ENCODE results near the gene BASP1.
"Not testable (repeated sequence)": the region's sequence is repeated elsewhere in the genome, so short reads cannot be mapped to it uniquely, and the experiment has no call there.

The BASP1 gene

DNA sequence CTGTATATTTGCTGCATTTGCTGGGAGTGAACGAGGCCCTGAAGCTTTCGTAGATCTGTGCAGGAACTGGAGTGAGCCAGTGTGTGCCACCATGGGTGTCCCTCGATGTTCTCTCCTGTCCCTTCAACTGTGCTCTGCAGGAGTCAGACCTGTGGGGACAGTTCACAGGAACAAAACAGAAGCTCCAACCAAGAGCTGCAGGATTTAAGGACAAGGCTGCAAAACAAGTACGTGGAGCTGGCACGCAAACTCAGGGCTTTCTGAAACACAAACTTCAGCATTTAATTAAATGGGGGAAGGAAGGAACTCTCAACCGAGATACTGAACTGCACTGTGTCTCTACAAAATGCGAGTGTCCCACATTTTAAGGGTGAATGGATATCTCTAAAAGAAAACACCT lies 24.2 kb downstream of the BASP1 start:
- H3K4me3 ChIP-seq (ENCODE audit: insufficient read length, low read depth) = no peak overlapping the region
- H3K27me3 ChIP-seq (ENCODE audit: insufficient read depth, insufficient read length) = no peaks in the 10 kb centered on the region
- H3K4me1 ChIP-seq (ENCODE audit: insufficient read depth, insufficient read length) = no peaks in the 10 kb centered on the region
- H3K36me3 ChIP-seq (ENCODE audit: insufficient read depth, insufficient read length, low read length) = peaks cover 13% of the 10 kb centered on the region
- TF ChIP-seq ZNF274 (IDR thresholded peaks at IDR 0.05; ENCODE audit: low read depth, low read length) (no peak), YY1 (IDR thresholded peaks at IDR 0.05; ENCODE audit: insufficient read depth, insufficient read length) (no peak), SUZ12 (IDR thresholded peaks at IDR 0.05; ENCODE audit: extremely low read depth, insufficient read depth, insufficient read length) (no peak)
- no peak overlapping the region for H3K9ac ChIP-seq (ENCODE audit: insufficient read length, low read depth)
- DNase-seq (ENCODE audit: low read depth, low spot score) = no peak
- H3K9me3 ChIP-seq (ENCODE audit: insufficient read depth, low read length) = no peaks in the 10 kb centered on the region

DNA sequence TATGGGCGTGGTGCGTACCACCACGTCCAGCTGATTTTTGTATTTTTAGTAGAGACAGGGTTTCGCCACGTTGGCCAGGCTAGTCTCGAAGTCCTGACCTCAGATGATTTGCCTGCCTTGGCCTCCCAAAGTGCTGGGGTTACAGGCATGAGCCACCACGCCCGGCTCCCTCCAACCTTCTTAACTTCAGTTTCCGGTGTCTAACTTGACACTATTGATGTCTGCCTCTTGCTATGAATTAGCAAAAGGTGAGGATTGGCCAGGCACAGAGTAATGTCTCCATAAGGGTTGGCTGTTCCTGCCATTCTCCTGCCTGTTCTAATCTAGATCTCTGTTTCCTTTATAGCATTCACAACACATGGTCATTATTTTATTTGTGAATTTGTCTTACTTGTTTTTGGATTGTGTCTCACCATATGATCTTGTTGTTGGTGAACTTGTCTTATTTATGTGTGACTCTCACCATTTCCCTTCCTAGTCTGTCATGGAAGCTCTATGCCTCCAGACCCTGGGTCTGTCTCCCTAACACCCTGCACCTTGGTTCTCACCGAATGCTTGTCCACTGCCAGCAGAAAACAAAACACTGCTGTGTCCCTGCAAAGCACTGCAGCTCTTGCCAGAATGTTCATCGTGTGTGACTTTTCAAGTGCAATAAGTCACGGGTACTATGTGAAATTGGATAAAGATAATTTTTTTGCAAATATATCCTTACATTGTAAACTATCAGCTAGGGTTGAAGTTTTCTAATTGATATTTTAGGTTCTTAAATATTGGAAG lies 26.0 kb downstream of the BASP1 start:
- TF ChIP-seq YY1 (IDR thresholded peaks at IDR 0.05; ENCODE audit: insufficient read depth, insufficient read length) (no peak), ZNF274 (IDR thresholded peaks at IDR 0.05; ENCODE audit: low read depth, low read length) (no peak), SUZ12 (IDR thresholded peaks at IDR 0.05; ENCODE audit: extremely low read depth, insufficient read depth, insufficient read length) (no peak)
- H3K9me3 ChIP-seq (ENCODE audit: insufficient read depth, low read length) = no peaks in the 10 kb centered on the region
- H3K9ac ChIP-seq (ENCODE audit: insufficient read length, low read depth) = no peak overlapping the region
- H3K27me3 ChIP-seq (ENCODE audit: insufficient read depth, insufficient read length) = no peaks in the 10 kb centered on the region
- H3K4me3 ChIP-seq (ENCODE audit: insufficient read length, low read depth) = no peak overlapping the region
- H3K4me1 ChIP-seq (ENCODE audit: insufficient read depth, insufficient read length) = no peaks in the 10 kb centered on the region
- H3K36me3 ChIP-seq (ENCODE audit: insufficient read depth, insufficient read length, low read length) = peaks cover 15% of the 10 kb centered on the region
- DNase-seq (ENCODE audit: low read depth, low spot score) = no peak

DNA sequence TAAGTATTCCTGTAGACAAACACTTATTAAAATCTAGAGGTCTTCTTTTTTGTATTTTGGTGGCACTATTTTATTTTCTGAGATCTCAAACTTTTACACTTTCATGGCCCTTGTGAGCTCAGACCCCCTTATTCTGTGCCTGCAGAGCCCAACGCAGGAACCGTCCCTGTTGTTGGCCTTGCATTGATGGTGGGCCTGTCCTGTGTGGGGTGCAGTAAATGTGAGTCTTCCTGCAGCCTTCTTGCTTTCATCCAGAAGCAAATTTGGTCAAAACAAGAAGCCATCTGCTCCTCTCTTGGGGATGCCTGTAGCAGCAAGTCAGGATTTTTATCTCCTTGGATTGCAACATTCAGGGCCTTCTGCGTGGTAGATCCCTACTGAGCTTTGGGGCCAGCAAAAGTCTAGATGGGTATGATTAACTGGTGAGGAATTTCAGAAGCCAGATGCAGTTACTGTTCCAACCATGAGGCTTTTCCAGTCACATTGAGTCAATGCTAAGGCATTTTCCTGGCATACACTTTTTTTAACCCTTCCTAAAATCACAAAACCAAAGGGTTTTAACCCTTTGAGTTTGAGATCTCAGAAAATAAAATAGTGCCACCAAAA lies 31.7 kb downstream of the BASP1 start:
- H3K36me3 ChIP-seq (ENCODE audit: insufficient read depth, insufficient read length, low read length) = peaks cover 24% of the 10 kb centered on the region

DNA sequence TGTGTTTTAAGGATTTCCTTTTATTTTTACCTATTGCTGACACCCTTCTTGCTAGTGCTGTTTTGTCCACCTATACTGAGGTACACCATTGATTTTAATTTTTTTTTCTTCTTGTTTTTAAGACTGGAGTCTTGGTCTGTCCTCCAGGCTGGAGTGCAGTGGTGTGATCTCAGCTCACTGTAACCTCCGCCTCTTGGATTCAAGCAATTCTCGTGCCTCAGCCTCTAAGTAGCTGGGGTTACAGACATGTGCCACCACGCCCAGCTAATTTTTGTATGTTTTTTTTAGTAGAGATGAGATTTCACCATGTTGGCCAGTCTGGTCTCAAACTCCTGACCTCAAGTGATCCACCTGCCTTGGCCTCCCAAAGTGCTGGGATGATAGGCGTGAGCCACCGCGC lies 32.4 kb downstream of the BASP1 start:
- not testable (repeated sequence) for H3K4me3 ChIP-seq (ENCODE audit: insufficient read length, low read depth); H3K9me3 ChIP-seq (ENCODE audit: insufficient read depth, low read length); DNase-seq (ENCODE audit: low read depth, low spot score); H3K27me3 ChIP-seq (ENCODE audit: insufficient read depth, insufficient read length); H3K9ac ChIP-seq (ENCODE audit: insufficient read length, low read depth); H3K4me1 ChIP-seq (ENCODE audit: insufficient read depth, insufficient read length)
- peaks cover 30% of the 10 kb centered on the region for H3K36me3 ChIP-seq (ENCODE audit: insufficient read depth, insufficient read length, low read length)

More for the DNA sequence above, 31.7 kb downstream of the BASP1 start:
- TF ChIP-seq YY1 (IDR thresholded peaks at IDR 0.05; ENCODE audit: insufficient read depth, insufficient read length) = no peak
- TF ChIP-seq SUZ12 (IDR thresholded peaks at IDR 0.05; ENCODE audit: extremely low read depth, insufficient read depth, insufficient read length) = no peak
- no peak for TF ChIP-seq ZNF274 (IDR thresholded peaks at IDR 0.05; ENCODE audit: low read depth, low read length)
- DNase-seq (ENCODE audit: low read depth, low spot score) = no peak
- H3K9me3 ChIP-seq (ENCODE audit: insufficient read depth, low read length) = no peaks in the 10 kb centered on the region
- no peak overlapping the region for H3K4me3 ChIP-seq (ENCODE audit: insufficient read length, low read depth)
- no peaks in the 10 kb centered on the region for H3K4me1 ChIP-seq (ENCODE audit: insufficient read depth, insufficient read length)
- no peaks in the 10 kb centered on the region for H3K27me3 ChIP-seq (ENCODE audit: insufficient read depth, insufficient read length)
- no peak overlapping the region for H3K9ac ChIP-seq (ENCODE audit: insufficient read length, low read depth)

DNA sequence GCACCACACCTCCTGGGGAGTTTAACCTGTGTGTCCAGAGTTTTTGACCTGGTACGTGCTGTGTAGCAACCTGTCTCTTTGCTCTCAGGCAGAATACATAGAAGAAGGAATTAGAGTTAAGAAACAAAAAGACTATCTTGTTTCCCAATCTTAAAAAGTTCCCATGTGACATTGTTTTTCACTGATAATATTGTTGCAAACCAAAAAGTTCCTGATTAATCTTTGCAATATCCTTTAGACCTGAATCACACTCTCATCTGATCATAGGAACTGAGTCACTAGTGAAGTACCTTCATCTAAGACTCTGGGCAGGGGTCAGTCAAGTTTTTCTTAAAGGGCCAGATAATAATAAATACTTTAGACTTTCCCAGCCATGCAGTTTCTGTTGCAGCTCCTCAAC lies 35.1 kb downstream of the BASP1 start:
- no peaks in the 10 kb centered on the region for H3K27me3 ChIP-seq (ENCODE audit: insufficient read depth, insufficient read length)
- no peak for DNase-seq (ENCODE audit: low read depth, low spot score)
- no peak overlapping the region for H3K4me3 ChIP-seq (ENCODE audit: insufficient read length, low read depth)
- peaks cover 8% of the 10 kb centered on the region; the same call in 1 of the 2 replicates for H3K9me3 ChIP-seq (ENCODE audit: insufficient read depth, low read length)
- no peak overlapping the region for H3K9ac ChIP-seq (ENCODE audit: insufficient read length, low read depth)
- H3K36me3 ChIP-seq (ENCODE audit: insufficient read depth, insufficient read length, low read length) = peaks cover 44% of the 10 kb centered on the region
- TF ChIP-seq YY1 (IDR thresholded peaks at IDR 0.05; ENCODE audit: insufficient read depth, insufficient read length) (no peak), SUZ12 (IDR thresholded peaks at IDR 0.05; ENCODE audit: extremely low read depth, insufficient read depth, insufficient read length) (no peak), ZNF274 (IDR thresholded peaks at IDR 0.05; ENCODE audit: low read depth, low read length) (no peak)
- no peaks in the 10 kb centered on the region for H3K4me1 ChIP-seq (ENCODE audit: insufficient read depth, insufficient read length)

DNA sequence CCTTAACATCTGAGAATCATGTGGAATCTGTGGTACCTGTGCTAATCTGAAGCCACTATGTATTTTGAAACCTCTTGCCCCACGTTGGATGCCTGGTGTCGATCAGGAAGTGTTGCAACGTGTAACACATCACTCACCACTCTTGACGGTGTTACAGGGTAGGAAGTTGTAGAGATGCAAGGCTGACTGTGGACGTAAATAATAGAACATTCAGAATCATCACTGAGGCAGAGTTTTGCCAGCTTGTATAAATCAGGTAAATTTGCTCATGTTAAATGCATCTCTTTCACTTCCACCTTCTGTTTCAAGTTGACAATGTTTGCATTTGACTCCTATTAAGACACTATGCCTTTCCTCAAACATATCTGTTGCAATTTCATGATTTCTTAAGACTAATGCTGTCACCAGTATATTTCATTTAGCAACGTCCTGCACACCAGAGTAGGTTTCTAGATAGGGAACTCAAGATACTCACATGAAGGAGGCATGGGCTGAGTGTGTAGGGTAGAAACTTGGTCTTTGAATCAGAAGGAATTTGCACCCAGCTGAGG lies 38.1 kb downstream of the BASP1 start:
- Histone ChIP-seq H3K36me3 (ENCODE audit: insufficient read depth, insufficient read length, low read length) (peaks cover 61% of the 10 kb centered on the region), H3K4me3 (ENCODE audit: insufficient read length, low read depth) (no peak overlapping the region), H3K27me3 (ENCODE audit: insufficient read depth, insufficient read length) (no peaks in the 10 kb centered on the region), H3K9ac (ENCODE audit: insufficient read length, low read depth) (no peak overlapping the region), H3K9me3 (ENCODE audit: insufficient read depth, low read length) (peaks cover 23% of the 10 kb centered on the region), H3K4me1 (ENCODE audit: insufficient read depth, insufficient read length) (no peaks in the 10 kb centered on the region)
- DNase-seq (ENCODE audit: low read depth, low spot score) = no peak
- no peak for TF ChIP-seq YY1 (IDR thresholded peaks at IDR 0.05; ENCODE audit: insufficient read depth, insufficient read length)
- no peak for TF ChIP-seq ZNF274 (IDR thresholded peaks at IDR 0.05; ENCODE audit: low read depth, low read length)
- no peak for TF ChIP-seq SUZ12 (IDR thresholded peaks at IDR 0.05; ENCODE audit: extremely low read depth, insufficient read depth, insufficient read length)

DNA sequence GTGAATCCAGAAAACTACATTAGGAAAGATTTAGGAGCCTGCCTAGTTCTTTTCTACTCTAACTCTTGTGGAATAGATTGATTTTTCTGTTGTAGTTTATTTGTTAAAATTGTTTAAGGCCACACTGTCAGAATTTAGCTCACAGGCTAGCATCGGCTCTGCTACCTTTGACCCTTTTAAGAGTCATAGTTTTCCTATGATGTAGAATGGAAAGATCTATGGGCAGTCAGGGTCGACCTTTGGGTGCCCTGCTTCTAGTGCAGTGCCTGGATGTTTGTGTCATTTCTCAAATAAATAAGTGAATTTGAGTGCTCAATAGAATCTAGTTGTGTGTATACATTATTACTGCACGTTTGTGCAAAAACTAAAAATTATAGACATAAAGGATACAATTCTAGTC lies 38.7 kb downstream of the BASP1 start:
- H3K27me3 ChIP-seq (ENCODE audit: insufficient read depth, insufficient read length) = no peaks in the 10 kb centered on the region
- no peak overlapping the region for H3K4me3 ChIP-seq (ENCODE audit: insufficient read length, low read depth)
- H3K4me1 ChIP-seq (ENCODE audit: insufficient read depth, insufficient read length) = no peaks in the 10 kb centered on the region
- H3K9ac ChIP-seq (ENCODE audit: insufficient read length, low read depth) = no peak overlapping the region
- H3K9me3 ChIP-seq (ENCODE audit: insufficient read depth, low read length) = peaks cover 23% of the 10 kb centered on the region
- TF ChIP-seq ZNF274 (IDR thresholded peaks at IDR 0.05; ENCODE audit: low read depth, low read length) = no peak
- peaks cover 59% of the 10 kb centered on the region for H3K36me3 ChIP-seq (ENCODE audit: insufficient read depth, insufficient read length, low read length)
- DNase-seq (ENCODE audit: low read depth, low spot score) = no peak
